Epithelial cell of esophagus (primary cell): ENCODE measurements around the gene SPATA1.

Experiments used
- DNase-seq: peaks from one replicate; pipeline ENCODE4 v3.0.0; 2010; ENCODE audit warnings: low read depth
- H3K4me3 ChIP-seq: 2 replicates; pipeline ENCODE4 v1.5.1; 2011; ENCODE audit warnings: mild to moderate bottlenecking, low read length, control low read depth
- CTCF ChIP-seq: IDR thresholded peaks from 2 replicates; pipeline ENCODE4 v1.5.1; 2011; ENCODE audit warnings: low read depth, mild to moderate bottlenecking, low read length, control low read depth, inconsistent platforms; ENCODE audit not compliant: insufficient read depth; ENCODE audit errors: missing control alignments

SPATA1 gene

GRCh38 chr1:84506002-84506728 is at the start of gene SPATA1, which contains the start of gene GNG5:
Gene SPATA1 (plus strand): TSS chr1:84506386. CDS start chr1:84516360, 9,974 bp downstream.
Gene GNG5 (minus strand): TSS chr1:84506581. CDS start chr1:84506091, 490 bp downstream.
- no peak for TF ChIP-seq CTCF
- DNase-seq = peak; percentile 97
- peak within 1 kb of the TSS; percentile 88 for H3K4me3 ChIP-seq

GRCh38 chr1:84462118-84462517 is 44.1 kb upstream of the SPATA1 start:
- H3K4me3 ChIP-seq = no peak overlapping the region
- TF ChIP-seq CTCF = no peak
- no peak for DNase-seq

- DNase-seq = peak; percentile 58
- H3K4me3 ChIP-seq = no peak overlapping the region
- no peak for TF ChIP-seq CTCF
Observed at GRCh38 chr1:84467298-84467697, 38.9 kb upstream of the SPATA1 start.

- TF ChIP-seq CTCF = no peak
- no peak for DNase-seq
- H3K4me3 ChIP-seq = no peak overlapping the region
Observed at GRCh38 chr1:84476225-84476624, 30.0 kb upstream of the SPATA1 start.

- peak within 1 kb of the TSS; percentile 63 for H3K4me3 ChIP-seq
- peak; percentile 78 for DNase-seq
- no peak for TF ChIP-seq CTCF
Observed at GRCh38 chr1:84478876-84479868, 27.0 kb upstream of the SPATA1 start, which contains the start of gene RPF1. Gene RPF1 (plus strand): TSS chr1:84479266. CDS start chr1:84479282, 16 bp downstream.

- H3K4me3 ChIP-seq = peak overlapping the region; percentile 63
- no peak for TF ChIP-seq CTCF
- DNase-seq = peak; percentile 27
Observed at GRCh38 chr1:84479998-84480397, 26.2 kb upstream of the SPATA1 start.
